HG03565 (cell line): ENCODE results near the gene XPOT.
A peak's percentile ranks its signal among the peaks of the same experiment; 100 is the strongest.
"Not testable (repeated sequence)": the region's sequence is repeated elsewhere in the genome, so short reads cannot be mapped to it uniquely, and the experiment has no call there.

Experiments used
- ATAC-seq: cut with Tn5 transposase; IDR thresholded peaks from one replicate; pipeline ENCODE4 v1.9.1; 2021; ENCODE audit warnings: mild to moderate bottlenecking, moderate library complexity; ENCODE audit not compliant: unreplicated experiment

XPOT gene, protein sequence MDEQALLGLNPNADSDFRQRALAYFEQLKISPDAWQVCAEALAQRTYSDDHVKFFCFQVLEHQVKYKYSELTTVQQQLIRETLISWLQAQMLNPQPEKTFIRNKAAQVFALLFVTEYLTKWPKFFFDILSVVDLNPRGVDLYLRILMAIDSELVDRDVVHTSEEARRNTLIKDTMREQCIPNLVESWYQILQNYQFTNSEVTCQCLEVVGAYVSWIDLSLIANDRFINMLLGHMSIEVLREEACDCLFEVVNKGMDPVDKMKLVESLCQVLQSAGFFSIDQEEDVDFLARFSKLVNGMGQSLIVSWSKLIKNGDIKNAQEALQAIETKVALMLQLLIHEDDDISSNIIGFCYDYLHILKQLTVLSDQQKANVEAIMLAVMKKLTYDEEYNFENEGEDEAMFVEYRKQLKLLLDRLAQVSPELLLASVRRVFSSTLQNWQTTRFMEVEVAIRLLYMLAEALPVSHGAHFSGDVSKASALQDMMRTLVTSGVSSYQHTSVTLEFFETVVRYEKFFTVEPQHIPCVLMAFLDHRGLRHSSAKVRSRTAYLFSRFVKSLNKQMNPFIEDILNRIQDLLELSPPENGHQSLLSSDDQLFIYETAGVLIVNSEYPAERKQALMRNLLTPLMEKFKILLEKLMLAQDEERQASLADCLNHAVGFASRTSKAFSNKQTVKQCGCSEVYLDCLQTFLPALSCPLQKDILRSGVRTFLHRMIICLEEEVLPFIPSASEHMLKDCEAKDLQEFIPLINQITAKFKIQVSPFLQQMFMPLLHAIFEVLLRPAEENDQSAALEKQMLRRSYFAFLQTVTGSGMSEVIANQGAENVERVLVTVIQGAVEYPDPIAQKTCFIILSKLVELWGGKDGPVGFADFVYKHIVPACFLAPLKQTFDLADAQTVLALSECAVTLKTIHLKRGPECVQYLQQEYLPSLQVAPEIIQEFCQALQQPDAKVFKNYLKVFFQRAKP

DNA sequence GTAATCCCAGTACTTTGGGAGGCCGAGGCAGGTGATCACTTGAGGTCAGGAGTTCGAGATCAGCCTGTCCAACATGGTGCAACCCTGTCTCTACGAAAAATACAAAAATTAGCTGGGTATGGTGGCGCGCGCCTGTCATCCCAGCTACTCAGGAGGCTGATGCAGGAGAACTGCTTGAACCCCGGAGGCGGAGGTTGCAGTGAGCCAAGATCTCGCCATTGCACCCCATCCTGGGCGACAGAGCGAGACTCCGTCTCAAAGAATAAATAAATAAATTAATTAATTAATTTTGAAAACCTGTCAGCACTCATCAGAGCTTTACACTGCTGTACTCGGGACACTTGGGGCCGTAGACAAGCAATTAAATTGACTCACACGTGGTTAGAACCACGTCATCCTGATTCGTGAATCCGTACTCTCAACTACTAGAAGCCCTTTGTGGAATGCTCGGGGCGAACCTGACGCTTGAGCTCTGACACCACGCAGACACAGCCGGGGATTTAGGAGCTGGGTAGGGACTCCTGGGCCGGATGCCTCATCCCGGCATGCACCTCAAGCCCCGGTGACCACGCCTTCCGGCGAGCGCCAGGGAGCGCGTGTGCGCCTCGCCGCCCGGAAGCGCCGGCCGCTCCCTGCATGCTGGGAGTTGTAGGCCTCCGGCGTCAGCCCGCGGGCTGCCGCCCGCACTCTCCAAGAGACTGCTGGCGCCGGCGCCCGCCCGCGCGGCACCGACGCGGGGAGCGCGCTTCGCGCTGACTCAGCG is at the start of gene XPOT:
Gene XPOT, plus strand, starts transcription at position 686 of the 763 bp plus-strand sequence. CDS start 5,644 bp downstream, outside the sequence.
- ATAC-seq = peak; percentile 97

DNA sequence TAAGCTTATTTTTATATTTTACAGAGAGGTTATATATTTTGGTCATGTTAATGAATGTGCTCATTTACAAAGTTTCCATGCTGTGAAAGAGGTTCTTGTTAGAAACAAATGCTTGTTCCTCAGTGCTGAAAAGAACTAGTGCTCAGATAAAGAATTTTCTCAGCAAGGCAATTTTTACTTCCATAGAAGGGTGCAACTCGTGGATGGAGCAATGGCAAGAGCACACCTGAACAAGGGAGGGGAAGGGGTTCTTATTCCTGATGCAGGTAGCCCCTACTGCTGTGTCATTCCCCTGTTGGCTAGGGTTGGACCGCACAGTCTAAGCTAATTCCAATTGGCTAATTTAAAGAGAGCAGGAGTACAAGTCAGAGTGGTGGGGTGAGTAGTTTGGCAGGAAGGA is 48.0 kb upstream of the XPOT start:
- not testable (repeated sequence) for ATAC-seq

DNA sequence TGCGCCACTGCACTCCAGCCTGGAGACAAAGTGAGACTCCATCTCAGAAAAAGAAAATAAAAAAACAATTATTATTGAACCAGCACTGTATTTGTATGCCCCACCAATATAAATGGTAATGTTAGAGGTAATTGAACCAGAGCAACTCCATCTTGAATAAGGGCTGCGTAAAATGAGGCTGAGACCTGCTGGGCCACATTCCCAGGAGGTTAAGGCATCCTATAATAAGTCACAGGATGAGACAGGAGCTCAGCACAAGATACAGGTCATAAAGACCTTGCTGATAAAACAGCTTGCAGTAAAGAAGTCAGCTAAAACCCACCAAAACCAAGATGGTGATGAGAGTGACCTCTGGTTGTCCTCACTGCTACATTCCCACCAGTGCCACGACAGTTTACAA is 43.0 kb upstream of the XPOT start:
- not testable (repeated sequence) for ATAC-seq

DNA sequence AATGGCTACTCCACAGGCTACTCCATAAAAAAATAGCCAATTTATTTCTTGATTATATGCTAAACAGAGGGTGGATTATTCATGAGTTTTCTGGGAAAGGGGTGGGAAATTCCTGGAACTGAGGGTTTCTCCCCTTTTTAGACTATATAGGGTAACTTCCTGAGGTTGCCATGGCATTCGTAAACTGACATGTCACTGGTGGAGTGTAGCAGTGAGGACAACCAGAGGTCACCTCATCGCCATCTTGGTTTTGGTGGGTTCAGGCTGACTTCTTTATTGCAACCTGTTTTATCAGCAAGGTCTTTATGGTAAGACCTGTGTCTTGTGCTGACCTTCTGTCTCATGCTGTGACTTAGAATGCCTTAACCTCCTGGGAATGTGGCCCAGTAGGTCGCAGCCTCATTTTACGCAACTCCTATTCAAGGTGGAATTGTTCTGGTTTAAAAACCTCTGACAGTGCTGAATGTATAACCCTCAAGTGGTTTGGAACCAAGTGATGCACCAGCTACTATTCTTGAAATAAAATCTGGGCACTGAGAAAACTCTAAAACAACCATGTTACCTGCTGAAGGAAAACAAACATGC is 41.4 kb upstream of the XPOT start:
- ATAC-seq = no peak

DNA sequence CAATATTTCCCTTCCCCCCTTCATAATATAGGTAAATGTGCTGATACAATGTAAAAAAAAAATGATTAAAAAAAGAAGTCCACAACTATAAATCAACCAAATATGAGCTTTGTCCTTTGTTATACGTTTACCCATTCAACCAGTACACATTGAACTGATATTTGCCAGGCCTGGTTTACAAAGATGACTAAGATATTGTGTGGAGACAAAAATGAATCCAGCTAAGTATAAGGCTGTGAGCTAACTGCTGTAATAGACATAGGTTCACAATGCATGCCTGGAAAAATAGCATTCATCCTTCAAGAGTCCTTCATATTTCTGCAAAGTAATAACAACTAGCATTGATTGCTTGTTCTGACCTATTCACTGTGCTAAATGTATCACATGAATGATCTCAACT is 20.5 kb upstream of the XPOT start:
- no peak for ATAC-seq

DNA sequence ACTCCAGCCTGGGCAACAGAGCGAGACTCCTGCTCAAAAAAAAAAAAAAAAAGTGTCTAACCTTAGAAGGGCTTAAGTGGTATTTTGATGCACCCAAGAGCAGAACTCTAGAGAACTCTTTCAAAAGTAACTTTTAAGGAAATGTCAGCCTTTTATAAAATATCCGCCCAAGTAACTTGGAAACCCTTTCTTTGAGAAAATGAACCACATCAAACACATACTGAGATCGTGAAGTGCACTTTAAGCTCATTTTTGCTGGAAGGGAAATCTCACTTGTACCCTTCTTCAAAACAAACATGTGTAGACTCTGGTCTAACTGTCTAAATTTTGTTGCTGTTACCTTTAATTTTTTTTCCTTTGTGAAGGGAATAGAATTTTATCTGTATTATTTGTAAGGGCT is 19.2 kb upstream of the XPOT start:
- no peak for ATAC-seq

DNA sequence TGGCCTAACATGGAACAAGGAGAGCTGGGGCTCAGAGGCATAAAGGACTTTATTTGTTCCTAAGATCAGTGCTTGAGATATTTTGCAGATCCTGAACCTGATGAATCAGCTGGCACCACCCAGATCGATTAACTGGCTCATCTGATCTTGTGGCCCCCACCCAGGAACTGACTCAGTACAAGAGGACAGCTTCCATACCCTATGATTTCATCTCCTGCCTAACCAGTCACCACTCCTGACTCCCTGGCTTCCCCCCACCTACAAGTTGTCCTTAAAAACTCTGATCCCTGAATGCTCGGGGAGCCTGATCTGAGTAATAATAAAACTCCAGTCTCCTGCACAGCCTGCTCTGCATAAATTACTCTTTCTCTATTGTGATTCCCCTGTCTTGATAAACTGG is 18.7 kb upstream of the XPOT start:
- ATAC-seq = no peak

DNA sequence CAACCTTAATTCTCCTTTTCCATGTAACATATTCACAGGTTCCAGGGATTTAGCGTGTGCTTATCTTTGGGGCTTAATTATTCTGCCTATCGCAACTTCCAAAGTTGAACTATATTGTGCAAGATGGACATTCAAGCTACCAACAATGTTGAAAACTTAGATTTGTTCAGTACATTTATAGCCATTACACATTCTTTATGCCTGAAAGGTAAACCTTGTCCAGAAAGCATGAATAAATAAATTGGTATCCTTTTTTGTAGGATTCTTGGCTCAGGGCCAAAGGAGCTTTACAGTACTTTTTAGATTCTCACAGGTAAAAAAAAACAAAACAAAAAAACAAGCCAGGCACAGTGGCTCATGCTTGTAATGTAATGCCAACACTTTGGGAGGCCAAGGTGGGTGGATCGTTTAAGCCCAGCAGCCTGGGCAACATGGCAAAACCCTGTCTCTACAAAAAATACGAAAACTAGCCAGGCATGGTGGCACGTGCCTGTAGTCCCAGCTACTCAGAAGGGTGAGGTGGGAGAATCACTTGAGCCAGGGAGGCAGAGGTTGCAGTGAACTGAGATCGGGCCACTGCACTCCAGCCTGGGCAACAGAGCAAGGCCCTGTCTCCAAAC is 16.9 kb upstream of the XPOT start:
- ATAC-seq = no peak

DNA sequence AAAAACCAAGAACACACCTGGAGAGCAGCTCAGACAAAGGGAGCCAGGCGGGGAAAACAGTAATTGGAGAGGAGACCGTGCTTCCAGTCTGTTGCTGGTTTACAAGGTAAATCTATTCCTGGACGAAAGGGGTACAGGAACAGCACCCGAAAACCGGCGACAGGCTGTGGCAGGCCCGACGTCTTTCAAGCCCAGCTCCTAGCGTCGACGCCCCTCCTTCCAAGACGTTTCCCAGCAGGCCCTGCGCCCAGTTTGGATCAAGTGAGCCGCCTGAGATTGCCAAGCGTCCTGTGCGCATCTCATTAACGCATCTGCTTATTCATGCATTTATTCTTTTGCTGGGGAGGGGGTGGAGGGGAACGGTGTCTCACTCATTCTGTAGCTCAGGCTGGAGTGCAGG is 15.0 kb upstream of the XPOT start:
- no peak for ATAC-seq

DNA sequence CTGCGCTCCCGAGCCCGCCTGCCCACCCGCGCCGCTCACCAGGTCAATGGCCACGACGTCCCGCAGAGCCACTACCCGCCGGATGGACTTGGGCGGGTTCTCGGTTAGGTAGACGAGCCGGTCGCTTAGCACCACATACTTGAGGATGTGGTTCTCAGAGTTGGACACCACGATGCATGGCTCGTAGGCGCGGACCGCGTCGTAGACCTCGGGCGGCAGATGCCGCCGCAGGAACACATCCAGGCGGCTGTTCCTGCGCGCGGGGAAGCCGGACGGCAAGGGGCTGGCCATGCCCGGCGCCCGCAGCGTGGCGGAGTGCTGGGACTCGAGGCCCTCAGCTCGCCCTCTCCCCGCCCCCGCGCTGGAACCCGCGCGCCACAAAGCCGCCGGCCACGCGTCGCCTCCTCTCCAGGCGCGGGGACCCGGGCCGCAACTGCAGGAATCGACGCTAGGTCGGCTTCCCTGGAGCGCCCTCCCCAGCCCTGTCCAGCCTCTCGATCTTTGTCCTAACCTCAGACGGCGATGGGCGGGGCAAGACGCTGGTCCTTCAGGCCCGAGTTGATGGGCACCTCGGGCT is 13.8 kb upstream of the XPOT start, which contains the start of gene C12orf56:
Gene C12orf56, minus strand, starts transcription at position 484 of the 577 bp plus-strand sequence. Its CDS starts 193 bp downstream, at position 291.
- no peak for ATAC-seq

DNA sequence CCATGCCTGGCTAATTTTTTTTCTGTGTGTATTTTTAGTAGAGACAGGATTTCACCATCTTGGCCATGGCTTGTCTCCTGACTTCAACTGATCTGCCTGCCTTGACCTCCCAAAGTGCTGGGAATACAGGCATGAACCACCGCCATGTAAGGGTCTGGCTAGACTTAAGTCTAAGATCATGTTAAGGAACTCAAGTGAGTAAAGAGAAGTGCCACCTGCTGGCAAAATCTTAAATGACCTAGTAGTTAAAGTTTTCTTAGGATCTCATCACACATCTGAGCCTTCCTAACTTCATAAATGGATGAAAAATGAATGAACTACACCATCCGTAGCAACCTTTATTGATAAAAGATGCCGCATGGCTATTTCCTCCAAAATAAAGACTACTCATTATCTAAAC is 12.0 kb upstream of the XPOT start:
- ATAC-seq = no peak

DNA sequence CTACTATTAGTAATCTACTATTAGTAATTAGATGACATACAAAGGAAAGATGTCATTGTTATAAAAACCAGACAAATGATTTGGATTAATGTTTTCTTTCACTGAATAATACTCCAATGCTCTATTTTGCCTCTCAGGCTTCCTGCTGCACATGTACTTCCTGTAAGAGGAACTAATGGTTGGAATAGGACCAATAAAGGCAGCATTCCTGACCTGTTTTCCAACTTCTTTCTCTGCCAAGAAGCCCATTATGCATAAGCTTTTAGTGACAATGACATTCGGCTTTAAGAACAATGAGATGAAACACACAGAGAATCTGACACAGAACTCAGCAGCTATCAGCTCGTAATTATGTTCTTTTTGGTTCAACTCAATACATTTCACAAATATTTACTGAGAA is 8.5 kb upstream of the XPOT start:
- ATAC-seq = no peak

DNA sequence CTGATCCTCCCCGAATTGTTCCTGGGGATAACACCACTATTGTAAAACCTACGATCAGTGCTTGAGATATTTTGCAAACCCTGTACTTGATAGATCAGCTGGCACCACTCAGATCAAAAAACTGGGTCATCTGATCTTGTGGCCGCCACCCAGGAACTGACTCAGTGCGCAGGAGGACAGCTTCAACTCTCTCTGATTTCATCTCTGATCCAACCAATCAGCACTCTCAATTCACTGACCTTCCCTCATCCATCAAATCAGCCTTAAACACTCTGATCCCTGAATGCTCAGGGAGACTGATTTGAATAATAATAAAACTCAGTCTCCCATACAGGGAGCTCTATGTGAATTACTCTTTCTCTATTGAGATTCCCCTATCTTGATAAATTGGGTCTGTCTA is 4.2 kb upstream of the XPOT start:
- no peak for ATAC-seq

DNA sequence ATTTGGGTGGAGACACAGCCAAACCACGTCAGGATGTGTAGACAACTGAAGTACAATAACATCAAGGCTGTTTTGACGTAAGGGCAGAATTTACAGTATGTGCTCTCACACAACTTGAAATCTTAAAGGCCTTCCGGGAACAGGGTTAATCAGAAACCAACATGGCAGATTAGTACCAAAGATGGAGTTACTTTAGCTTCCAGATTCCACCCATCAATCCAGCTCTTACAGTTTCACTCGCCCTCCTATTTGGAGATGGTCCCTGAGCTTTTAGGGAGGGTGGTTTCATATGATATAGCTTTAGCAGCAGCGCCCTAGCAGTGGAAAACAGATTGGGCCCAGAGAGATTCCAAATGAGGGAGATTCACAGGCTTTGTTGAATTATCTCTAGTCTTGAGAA is 2.0 kb upstream of the XPOT start:
- no peak for ATAC-seq

DNA sequence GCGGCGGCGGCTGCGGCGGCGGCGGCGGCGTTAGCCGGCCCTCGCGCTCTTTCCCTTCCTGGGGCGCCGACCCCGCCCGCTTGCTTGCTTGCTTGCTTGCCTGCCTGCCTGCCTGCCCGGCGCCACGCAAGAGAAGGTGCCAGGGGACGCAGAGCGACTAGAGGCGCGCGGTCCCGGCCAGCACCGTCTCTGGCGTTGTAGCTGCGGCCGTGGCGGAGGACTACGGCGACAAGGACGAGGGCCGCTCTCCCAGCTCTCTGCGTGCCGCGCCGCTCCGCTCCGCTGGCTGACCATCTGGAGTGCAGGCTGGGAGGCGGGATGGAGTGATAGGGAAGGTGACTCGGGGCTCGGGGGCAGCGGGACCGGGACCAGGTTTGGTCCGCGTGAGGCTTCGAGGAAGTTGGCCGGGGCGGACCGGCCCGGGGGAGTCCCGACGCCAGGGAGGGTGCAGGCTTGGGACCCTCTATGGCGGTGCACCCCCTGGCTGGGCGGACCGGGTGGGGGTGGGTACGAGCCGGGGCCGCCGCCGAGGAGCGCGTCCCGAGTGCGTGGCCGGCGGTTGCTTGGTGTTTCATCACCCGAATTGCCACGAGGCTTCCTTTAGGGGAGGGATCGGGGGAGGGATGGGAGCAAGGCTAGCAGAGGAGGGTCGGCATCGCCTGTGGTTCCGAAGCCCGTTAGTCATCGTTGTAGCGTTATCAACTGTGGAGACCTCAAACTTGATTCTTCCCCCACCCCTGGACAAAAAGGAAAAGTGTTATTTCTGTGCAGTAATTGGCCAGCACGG is 471 bp downstream of the XPOT start:
- ATAC-seq = no peak

DNA sequence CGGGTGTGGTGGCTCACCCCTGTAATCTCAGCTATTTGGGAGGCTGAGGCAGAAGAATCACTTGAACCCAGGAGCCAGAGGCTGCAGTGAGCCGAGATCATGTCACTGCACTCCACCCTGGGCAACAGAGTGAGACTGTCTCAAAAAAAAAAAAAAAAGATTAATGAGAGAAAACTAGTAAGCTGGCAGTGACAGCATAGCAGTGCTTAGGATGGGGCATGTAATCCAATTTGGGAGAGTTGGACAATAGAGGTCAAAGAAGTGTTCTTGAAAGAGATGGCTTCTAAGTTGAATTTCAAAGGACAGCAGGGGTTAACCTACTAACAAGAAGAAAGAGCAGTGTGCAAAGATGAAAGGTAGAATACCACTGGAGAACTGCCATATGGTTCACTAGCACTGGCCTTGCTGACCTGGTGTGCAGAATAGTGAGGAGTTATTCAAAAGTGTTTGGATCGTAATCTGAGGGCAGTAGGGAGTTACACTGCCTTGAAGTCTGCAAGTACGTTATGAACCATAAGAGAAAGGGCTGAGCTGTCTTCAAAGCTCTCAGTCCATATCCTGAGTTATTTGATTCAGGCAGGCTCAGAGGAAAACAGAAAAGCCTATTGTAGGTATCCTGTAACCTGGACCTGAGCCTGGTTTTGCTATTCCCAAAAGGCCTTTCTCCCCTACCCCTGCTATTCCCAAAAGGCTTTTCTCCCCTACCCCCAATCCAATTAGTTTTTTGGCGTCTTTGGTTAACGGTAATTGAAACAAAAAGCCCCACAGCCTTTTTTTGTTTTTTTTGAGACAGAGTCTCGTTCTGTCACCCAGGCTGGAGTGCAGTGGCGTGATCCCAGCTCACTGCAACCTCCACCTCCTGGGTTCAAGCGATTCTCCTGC is 3.4 kb downstream of the XPOT start:
- no peak for ATAC-seq

DNA sequence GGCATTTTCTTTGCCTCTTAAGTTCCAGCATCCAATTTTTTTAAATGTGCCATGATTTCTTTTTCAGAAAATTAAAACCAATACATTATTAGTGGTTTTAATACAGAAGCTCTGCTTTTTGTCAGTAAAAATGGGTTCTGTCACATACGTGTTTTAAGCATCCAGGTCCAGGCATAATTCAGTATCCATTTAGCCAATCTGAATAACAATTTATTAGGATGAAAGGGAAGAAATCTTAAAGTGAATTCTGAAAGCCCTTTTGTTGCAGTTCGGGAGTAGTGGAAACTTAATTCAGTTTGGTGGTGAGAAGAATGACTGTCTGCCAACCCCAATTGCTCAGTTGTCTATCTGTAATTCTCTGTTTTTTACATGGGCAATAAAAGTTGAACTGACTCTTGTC is 7.2 kb downstream of the XPOT start:
- no peak for ATAC-seq

DNA sequence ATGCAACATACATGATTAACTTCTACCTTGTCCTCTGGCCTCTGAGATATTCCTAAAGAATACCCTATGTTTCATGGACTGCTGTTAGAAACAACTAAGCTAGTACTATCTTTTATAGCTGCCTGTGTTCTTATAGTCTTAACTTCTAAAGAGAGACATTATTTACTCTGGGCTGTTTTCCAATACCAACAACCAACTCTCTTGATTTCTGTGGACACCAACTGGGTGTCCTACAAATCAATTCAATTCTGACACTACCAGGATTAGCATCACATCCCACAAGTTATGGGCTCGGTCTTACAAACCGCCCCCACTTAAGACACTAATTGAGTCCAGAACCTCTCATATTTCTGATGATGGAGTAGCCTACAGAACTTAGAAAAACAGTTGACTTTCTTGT is 8.3 kb downstream of the XPOT start:
- no peak for ATAC-seq
